ENCODE data around the gene ZC3HAV1. TPM values are rescaled to one million over a fixed set of nuclear protein-coding genes. Genes with fewer than 3 reads are reported as not detected.

Gene ZC3HAV1
- polyA plus RNA-seq, 1 donor (not counting 4 experiments of a cell fraction or from before 2014, with no cell fraction given), result 31.7 TPM

DNA sequence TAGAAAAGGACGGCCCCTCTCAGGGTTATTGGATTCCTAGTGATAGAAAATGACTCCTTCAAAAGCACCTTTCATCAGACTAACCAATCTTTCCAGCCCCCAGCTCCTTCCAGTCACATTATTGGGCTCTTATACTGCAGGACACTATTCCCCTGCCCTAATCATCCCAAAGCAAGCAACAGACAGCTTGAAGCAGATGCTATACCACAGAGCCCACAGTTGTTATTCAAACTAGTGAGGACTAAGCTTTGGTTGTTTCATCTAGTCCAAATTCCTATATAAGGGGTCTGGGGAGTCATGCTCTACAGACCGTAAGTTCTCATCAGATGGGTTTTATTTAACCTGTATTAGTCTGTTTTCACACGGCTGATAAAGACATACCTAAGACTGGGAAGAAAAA is 98.1 kb downstream of the ZC3HAV1 start:
- Histone ChIP-seq H3K27ac (ENCODE audit: control insufficient read depth, insufficient read depth, low read length) (no peak overlapping the region), H4K20me1 (ENCODE audit: control insufficient read depth, extremely low read depth, insufficient read depth, low read length) (no peaks in the 10 kb centered on the region), H3K4me1 (ENCODE audit: control insufficient read depth, extremely low read depth, insufficient read depth, low read length) (no peaks in the 10 kb centered on the region), H3K9me3 (ENCODE audit: control insufficient read depth, low read depth, low read length) (no peaks in the 10 kb centered on the region), H3K4me3 (ENCODE audit: control insufficient read depth in 2 of 3, extremely low read depth in 1 of 3, insufficient read depth in 2 of 3, low read depth in 1 of 3, low read length in 3 of 3) (no peak overlapping the region), H3K36me3 (ENCODE audit: control insufficient read depth in 2 of 2, extremely low read depth in 1 of 2, insufficient read depth in 2 of 2, low read length in 2 of 2) (no peaks in the 10 kb centered on the region), H3K4me2 (ENCODE audit: control insufficient read depth, extremely low read depth, insufficient read depth, low read depth, low read length) (no peak overlapping the region), H3K27me3 (ENCODE audit: control insufficient read depth, extremely low read depth, insufficient read depth, low read length) (no peaks in the 10 kb centered on the region), H3K9ac (ENCODE audit: control insufficient read depth, extremely low read depth, insufficient read depth, low read length) (no peak overlapping the region), H3K9me1 (ENCODE audit: control insufficient read depth, extremely low read depth, insufficient read depth, low read length) (no peaks in the 10 kb centered on the region), H2AFZ (ENCODE audit: control insufficient read depth, low read length) (no peak overlapping the region), H3K79me2 (ENCODE audit: control insufficient read depth, insufficient read depth, low read length) (no peaks in the 10 kb centered on the region)
- dilution Hi-C loops (cut with MboI; ENCODE audit: extremely low pct_ligation_motif_present, low sequenced_read_pairs), result no loop called here
- no peak for TF ChIP-seq EZH2 (IDR thresholded peaks at IDR 0.05; ENCODE audit: low read length)
- TF ChIP-seq, protein P1, sequence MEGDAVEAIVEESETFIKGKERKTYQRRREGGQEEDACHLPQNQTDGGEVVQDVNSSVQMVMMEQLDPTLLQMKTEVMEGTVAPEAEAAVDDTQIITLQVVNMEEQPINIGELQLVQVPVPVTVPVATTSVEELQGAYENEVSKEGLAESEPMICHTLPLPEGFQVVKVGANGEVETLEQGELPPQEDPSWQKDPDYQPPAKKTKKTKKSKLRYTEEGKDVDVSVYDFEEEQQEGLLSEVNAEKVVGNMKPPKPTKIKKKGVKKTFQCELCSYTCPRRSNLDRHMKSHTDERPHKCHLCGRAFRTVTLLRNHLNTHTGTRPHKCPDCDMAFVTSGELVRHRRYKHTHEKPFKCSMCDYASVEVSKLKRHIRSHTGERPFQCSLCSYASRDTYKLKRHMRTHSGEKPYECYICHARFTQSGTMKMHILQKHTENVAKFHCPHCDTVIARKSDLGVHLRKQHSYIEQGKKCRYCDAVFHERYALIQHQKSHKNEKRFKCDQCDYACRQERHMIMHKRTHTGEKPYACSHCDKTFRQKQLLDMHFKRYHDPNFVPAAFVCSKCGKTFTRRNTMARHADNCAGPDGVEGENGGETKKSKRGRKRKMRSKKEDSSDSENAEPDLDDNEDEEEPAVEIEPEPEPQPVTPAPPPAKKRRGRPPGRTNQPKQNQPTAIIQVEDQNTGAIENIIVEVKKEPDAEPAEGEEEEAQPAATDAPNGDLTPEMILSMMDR (optimal IDR thresholded peaks at IDR 0.05 in 1 of 3, IDR thresholded peaks at IDR 0.05 in 1 of 3, conservative IDR thresholded peaks at IDR 0.05 in 1 of 3; ENCODE audit: extremely low read depth in 1 of 3, insufficient read depth in 2 of 3, low read length in 3 of 3), result no peak
- FAIRE-seq (no peak), DNase-seq (ENCODE audit: low read depth, low spot score) (no peak)

DNA sequence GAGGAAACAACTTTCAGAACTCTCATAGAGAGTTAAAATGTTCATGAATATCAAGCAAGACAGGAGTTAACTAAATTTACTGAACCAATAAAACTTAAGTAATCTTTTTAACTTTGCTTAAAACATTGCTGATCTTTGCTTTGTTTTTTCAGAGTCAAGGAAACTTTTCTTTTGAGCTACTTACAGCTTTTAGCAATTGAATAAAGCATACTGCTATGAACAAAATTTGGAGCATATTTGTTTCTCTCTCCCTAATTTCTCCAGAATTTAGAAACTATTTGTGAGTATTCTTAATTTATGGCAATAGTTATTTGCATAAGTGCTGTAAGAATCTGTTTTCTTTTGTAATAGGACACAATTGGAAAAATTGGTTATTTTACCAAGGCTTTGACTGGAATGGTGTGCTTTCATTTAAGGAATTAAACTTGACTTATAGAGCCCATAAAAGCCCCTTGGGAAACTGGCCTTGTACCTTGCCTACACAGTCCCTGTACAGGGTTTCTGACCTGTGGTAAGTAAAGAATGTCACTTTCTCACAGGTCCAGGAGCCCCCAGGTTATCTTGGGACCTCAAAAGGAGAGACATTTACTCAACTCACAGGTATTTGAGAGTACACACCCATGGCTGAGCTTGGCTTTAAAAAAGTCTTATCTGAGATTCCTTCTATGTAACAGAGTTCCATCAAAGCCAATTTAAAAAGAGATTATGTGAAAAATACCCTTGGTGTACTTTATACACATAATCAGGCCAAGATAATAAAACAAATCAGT is 105.0 kb downstream of the ZC3HAV1 start:
- dilution Hi-C loops (cut with MboI; ENCODE audit: extremely low pct_ligation_motif_present, low sequenced_read_pairs), result no loop called here
- no peak overlapping the region for H2AFZ ChIP-seq (ENCODE audit: control insufficient read depth, low read length)
- H3K79me2 ChIP-seq (ENCODE audit: control insufficient read depth, insufficient read depth, low read length), result no peaks in the 10 kb centered on the region

More for the DNA sequence above, 105.0 kb downstream of the ZC3HAV1 start:
- no peak for FAIRE-seq
- Histone ChIP-seq H3K9me1 (ENCODE audit: control insufficient read depth, extremely low read depth, insufficient read depth, low read length) (no peaks in the 10 kb centered on the region), H3K4me2 (ENCODE audit: control insufficient read depth, extremely low read depth, insufficient read depth, low read depth, low read length) (no peak overlapping the region), H3K27ac (ENCODE audit: control insufficient read depth, insufficient read depth, low read length) (no peak overlapping the region), H3K4me3 (ENCODE audit: control insufficient read depth in 2 of 3, extremely low read depth in 1 of 3, insufficient read depth in 2 of 3, low read depth in 1 of 3, low read length in 3 of 3) (no peak overlapping the region), H3K9me3 (ENCODE audit: control insufficient read depth, low read depth, low read length) (no peaks in the 10 kb centered on the region), H3K4me1 (ENCODE audit: control insufficient read depth, extremely low read depth, insufficient read depth, low read length) (no peaks in the 10 kb centered on the region), H3K9ac (ENCODE audit: control insufficient read depth, extremely low read depth, insufficient read depth, low read length) (no peak overlapping the region), H3K36me3 (ENCODE audit: control insufficient read depth in 2 of 2, extremely low read depth in 1 of 2, insufficient read depth in 2 of 2, low read length in 2 of 2) (no peaks in the 10 kb centered on the region), H4K20me1 (ENCODE audit: control insufficient read depth, extremely low read depth, insufficient read depth, low read length) (no peaks in the 10 kb centered on the region), H3K27me3 (ENCODE audit: control insufficient read depth, extremely low read depth, insufficient read depth, low read length) (no peaks in the 10 kb centered on the region)
- no peak for DNase-seq (ENCODE audit: low read depth, low spot score)
- TF ChIP-seq, protein P1 (optimal IDR thresholded peaks at IDR 0.05 in 1 of 3, IDR thresholded peaks at IDR 0.05 in 1 of 3, conservative IDR thresholded peaks at IDR 0.05 in 1 of 3; ENCODE audit: extremely low read depth in 1 of 3, insufficient read depth in 2 of 3, low read length in 3 of 3), result no peak
- no peak for TF ChIP-seq EZH2 (IDR thresholded peaks at IDR 0.05; ENCODE audit: low read length)
